Measurements from ENCODE around the gene KCNB1.

The KCNB1 gene

GRCh38 chr20:49482621-49483017 is at the start of gene KCNB1:
TSS of gene KCNB1 (minus strand) at chr20:49482668. CDS start at chr20:49482480, 188 bp downstream.
- peaks cover 34 to 49% (median 39%) of the 10 kb centered on the region in 11 experiments for H3K27me3 ChIP-seq
- no peak for TF ChIP-seq Cebpa-rat (IDR thresholded peaks at IDR 0.05)
- H3K36me3 ChIP-seq = no peaks in the 10 kb centered on the region
- H3K9me3 ChIP-seq (replicated peaks in 1 of 11) = no peaks in the 10 kb centered on the region
- H4K20me1 ChIP-seq = peaks cover 0 to 37% (median 6%) of the 10 kb centered on the region in 11 experiments; a peak in 11 of 22 replicates
- H3K9ac ChIP-seq = no peak within 1 kb of the TSS
- peak within 1 kb of the TSS in 7 of 10 experiments; percentile 51 to 74 (median 60); a peak in 10 of 20 replicates for H3K4me3 ChIP-seq
- H3K4me2 ChIP-seq = peak within 1 kb of the TSS; percentile 30 to 99 (median 96); a peak in 21 of 22 replicates
- peaks cover 4 to 12% (median 7%) of the 10 kb centered on the region in 10 experiments; a peak in 13 of 20 replicates for H3K4me1 ChIP-seq
- H3K27ac ChIP-seq = no peak within 1 kb of the TSS

DNA sequence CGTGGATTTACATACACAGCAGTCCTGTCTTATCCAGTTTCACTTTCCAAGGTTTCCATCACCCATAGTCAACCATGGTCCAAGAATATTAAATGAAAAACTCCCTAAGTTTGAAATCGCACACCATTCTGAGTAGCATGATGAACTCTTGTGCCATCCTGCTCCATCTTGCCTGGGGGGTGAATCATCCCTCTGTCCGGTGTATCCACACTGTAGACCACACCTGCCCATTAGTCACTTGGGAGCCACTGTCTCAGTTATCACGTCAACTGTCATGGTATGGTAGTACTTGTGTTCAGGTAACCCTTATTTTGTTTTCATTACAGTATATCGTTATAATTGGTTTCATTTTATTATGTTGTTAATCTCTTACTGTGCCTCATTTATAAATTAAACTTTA is 47.0 kb upstream of the KCNB1 start:
- Histone ChIP-seq H3K4me2 (no peak overlapping the region), H3K4me1 (peaks cover 2 to 6% (median 5%) of the 10 kb centered on the region in 10 experiments), H4K20me1 (no peaks in the 10 kb centered on the region), H3K4me3 (no peak overlapping the region), H3K9ac (no peak overlapping the region), H3K27ac (no peak overlapping the region), H3K9me3 (replicated peaks in 1 of 11) (peaks cover 7 to 9% (median 9%) of the 10 kb centered on the region in 11 experiments), H3K27me3 (peaks cover 0 to 19% (median 0%) of the 10 kb centered on the region in 11 experiments; a peak in 4 of 22 replicates), H3K36me3 (peaks cover 0 to 5% (median 0%) of the 10 kb centered on the region in 11 experiments; a peak in 2 of 22 replicates)
- TF ChIP-seq Cebpa-rat (IDR thresholded peaks at IDR 0.05) = no peak

GRCh38 chr20:49526568-49526967 is 44.1 kb upstream of the KCNB1 start:
- Histone ChIP-seq H3K4me1 (no peaks in the 10 kb centered on the region), H3K9me3 (replicated peaks in 1 of 11) (peaks cover 14 to 18% (median 16%) of the 10 kb centered on the region in 11 experiments), H3K36me3 (peaks cover 0 to 11% (median 0%) of the 10 kb centered on the region in 11 experiments; a peak in 3 of 22 replicates), H3K4me3 (no peak overlapping the region), H3K9ac (no peak overlapping the region), H3K27me3 (peaks cover 0 to 8% (median 0%) of the 10 kb centered on the region in 11 experiments; a peak in 1 of 22 replicates), H3K27ac (no peak overlapping the region), H3K4me2 (no peak overlapping the region), H4K20me1 (no peaks in the 10 kb centered on the region; a peak in 1 of 22 replicates)
- no peak for TF ChIP-seq Cebpa-rat (IDR thresholded peaks at IDR 0.05)

DNA sequence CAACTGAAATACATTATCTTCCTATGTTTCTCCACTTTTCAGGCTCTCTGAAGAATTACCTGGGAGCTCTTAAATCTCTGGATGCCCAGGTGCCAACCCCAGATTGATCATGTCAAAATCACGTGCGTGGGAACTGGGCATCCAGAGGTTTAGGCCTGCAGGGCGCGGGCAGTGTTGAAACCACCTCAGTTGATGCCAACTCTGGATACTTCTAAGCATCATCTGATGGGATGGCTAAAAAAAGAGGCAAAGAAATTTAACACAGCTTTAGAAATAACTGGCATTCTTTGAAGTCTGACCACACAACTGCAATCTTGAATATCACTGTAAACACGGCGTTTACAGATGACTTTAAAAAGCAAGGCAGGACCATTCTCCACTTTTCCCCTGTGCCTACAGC is 43.6 kb upstream of the KCNB1 start:
- Histone ChIP-seq H3K9me3 (replicated peaks in 1 of 11) (peaks cover 14 to 18% (median 16%) of the 10 kb centered on the region in 11 experiments), H3K27me3 (0 out of 22 replicates have a peak, but pooled peaks cover 0 to 4% (median 0%) of the 10 kb centered on the region in 11 experiments), H3K9ac (no peak overlapping the region), H3K4me3 (no peak overlapping the region), H3K4me1 (no peaks in the 10 kb centered on the region), H3K4me2 (no peak overlapping the region), H3K27ac (no peak overlapping the region), H4K20me1 (no peaks in the 10 kb centered on the region; a peak in 1 of 22 replicates), H3K36me3 (peaks cover 0 to 11% (median 0%) of the 10 kb centered on the region in 11 experiments; a peak in 3 of 22 replicates)
- TF ChIP-seq Cebpa-rat (IDR thresholded peaks at IDR 0.05) = no peak

DNA sequence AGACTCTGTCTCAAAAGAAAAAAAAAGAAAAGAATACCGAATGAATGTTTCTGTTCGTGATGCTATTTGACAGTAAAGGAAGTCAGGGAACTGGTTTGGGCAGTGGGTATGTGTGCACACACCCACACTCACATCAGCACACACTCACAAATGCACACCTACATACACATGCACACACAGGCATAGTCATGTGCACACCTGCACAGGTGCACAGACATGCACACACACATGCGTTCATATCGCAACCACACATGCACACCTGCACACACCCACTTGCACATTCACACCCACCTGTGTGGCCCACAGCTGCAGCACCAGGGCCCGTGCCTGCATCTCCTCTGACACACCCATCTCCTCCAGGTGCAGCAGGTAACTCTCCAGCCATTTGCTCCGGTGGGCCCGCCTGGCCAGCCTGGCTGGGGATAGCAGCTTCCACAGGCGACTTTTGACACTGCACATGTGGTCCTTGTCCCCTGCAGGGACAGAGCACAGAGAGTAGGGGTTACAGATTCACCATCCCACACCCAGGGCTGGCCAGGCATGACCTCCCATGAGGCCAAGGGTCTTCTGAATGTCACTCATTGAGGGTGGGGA is 41.4 kb upstream of the KCNB1 start:
- H3K9ac ChIP-seq = no peak overlapping the region
- H3K27ac ChIP-seq = no peak overlapping the region
- H3K9me3 ChIP-seq (replicated peaks in 1 of 11) = peaks cover 14 to 18% (median 16%) of the 10 kb centered on the region in 11 experiments
- no peak for TF ChIP-seq Cebpa-rat (IDR thresholded peaks at IDR 0.05)
- H4K20me1 ChIP-seq = no peaks in the 10 kb centered on the region; a peak in 1 of 22 replicates
- peaks cover 0 to 11% (median 0%) of the 10 kb centered on the region in 11 experiments; a peak in 3 of 22 replicates for H3K36me3 ChIP-seq
- no peaks in the 10 kb centered on the region for H3K27me3 ChIP-seq
- no peaks in the 10 kb centered on the region for H3K4me1 ChIP-seq
- no peak overlapping the region for H3K4me3 ChIP-seq
- H3K4me2 ChIP-seq = no peak overlapping the region

GRCh38 chr20:49521356-49521755 is 38.9 kb upstream of the KCNB1 start:
- no peak overlapping the region for H3K4me3 ChIP-seq
- TF ChIP-seq Cebpa-rat (IDR thresholded peaks at IDR 0.05) = no peak
- H4K20me1 ChIP-seq = no peaks in the 10 kb centered on the region; a peak in 1 of 22 replicates
- H3K9me3 ChIP-seq (replicated peaks in 1 of 11) = peaks cover 14 to 18% (median 16%) of the 10 kb centered on the region in 11 experiments
- peaks cover 0 to 11% (median 0%) of the 10 kb centered on the region in 11 experiments; a peak in 3 of 22 replicates for H3K36me3 ChIP-seq
- H3K4me2 ChIP-seq = no peak overlapping the region
- H3K27me3 ChIP-seq = no peaks in the 10 kb centered on the region
- no peak overlapping the region for H3K9ac ChIP-seq
- 0 out of 20 replicates have a peak, but pooled peaks cover 0 to 5% (median 0%) of the 10 kb centered on the region in 10 experiments for H3K4me1 ChIP-seq
- H3K27ac ChIP-seq = no peak overlapping the region

DNA sequence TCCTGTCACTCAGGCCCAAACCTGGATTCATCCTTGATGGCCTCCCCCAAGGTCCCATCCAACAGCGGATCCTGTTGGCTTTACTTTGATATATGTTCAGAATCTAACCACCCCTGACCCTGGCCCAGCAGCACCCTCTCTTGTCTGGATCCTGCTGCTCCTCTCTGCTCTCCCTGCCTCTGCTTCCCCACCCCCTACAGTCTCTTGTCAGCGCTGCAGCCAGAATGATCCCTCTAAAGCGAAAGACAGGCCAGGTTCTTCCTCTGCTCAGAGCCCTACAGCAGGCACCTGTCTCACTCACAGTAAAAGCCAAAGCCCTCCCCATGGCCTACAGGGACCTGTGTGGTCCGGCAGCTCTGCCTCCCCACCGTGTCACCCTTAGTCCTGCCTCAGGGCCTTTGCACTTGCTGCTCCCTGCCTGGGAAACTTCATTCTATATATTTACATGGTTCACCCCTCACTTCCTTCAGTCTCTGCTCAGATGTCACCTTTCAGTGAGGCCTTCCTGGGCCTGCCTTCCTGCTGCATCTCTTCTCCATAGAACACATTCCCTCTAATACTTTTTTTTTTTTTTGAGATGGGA is 37.4 kb upstream of the KCNB1 start:
- Histone ChIP-seq H3K4me1 (0 out of 20 replicates have a peak, but pooled peaks cover 0 to 5% (median 0%) of the 10 kb centered on the region in 10 experiments), H3K9me3 (replicated peaks in 1 of 11) (peaks cover 11 to 14% (median 12%) of the 10 kb centered on the region in 11 experiments), H3K36me3 (peaks cover 0 to 9% (median 0%) of the 10 kb centered on the region in 11 experiments; a peak in 3 of 22 replicates), H3K4me2 (no peak overlapping the region), H3K4me3 (no peak overlapping the region), H3K27ac (no peak overlapping the region), H4K20me1 (no peaks in the 10 kb centered on the region; a peak in 1 of 22 replicates), H3K9ac (no peak overlapping the region), H3K27me3 (no peaks in the 10 kb centered on the region)
- no peak for TF ChIP-seq Cebpa-rat (IDR thresholded peaks at IDR 0.05)

- Histone ChIP-seq H3K9ac (no peak overlapping the region), H4K20me1 (no peaks in the 10 kb centered on the region; a peak in 1 of 22 replicates), H3K27me3 (no peaks in the 10 kb centered on the region), H3K4me3 (no peak overlapping the region), H3K27ac (no peak overlapping the region), H3K9me3 (replicated peaks in 1 of 11) (peaks cover 5 to 8% (median 6%) of the 10 kb centered on the region in 11 experiments; a peak in 21 of 22 replicates), H3K4me1 (0 out of 20 replicates have a peak, but pooled peaks cover 0 to 5% (median 0%) of the 10 kb centered on the region in 10 experiments), H3K4me2 (no peak overlapping the region), H3K36me3 (peaks cover 0 to 3% (median 0%) of the 10 kb centered on the region in 11 experiments; a peak in 3 of 22 replicates)
- TF ChIP-seq Cebpa-rat (IDR thresholded peaks at IDR 0.05) = no peak
These were observed 36.8 kb upstream of the KCNB1 start for GRCh38 chr20:49519212-49519712.

- Histone ChIP-seq H3K4me1 (0 out of 20 replicates have a peak, but pooled peaks cover 0 to 5% (median 0%) of the 10 kb centered on the region in 10 experiments), H3K9ac (no peak overlapping the region), H3K4me3 (no peak overlapping the region), H3K4me2 (no peak overlapping the region), H3K9me3 (replicated peaks in 1 of 11) (peaks cover 0 to 1% (median 0%) of the 10 kb centered on the region in 11 experiments; a peak in 2 of 22 replicates), H3K27me3 (no peaks in the 10 kb centered on the region), H3K36me3 (no peaks in the 10 kb centered on the region; a peak in 1 of 22 replicates), H3K27ac (no peak overlapping the region), H4K20me1 (no peaks in the 10 kb centered on the region)
- TF ChIP-seq Cebpa-rat (IDR thresholded peaks at IDR 0.05) = no peak
These were observed 36.1 kb upstream of the KCNB1 start for GRCh38 chr20:49518576-49518975.
